ENCODE results near the gene LANCL3.
A peak's percentile ranks its signal among the peaks of the same experiment; 100 is the strongest.

Gene LANCL3

GRCh38 chrX:37679888-37680287 lies 108.4 kb downstream of the LANCL3 start:
- no peak for TF ChIP-seq CTCF (IDR thresholded peaks at IDR 0.05; ENCODE audit: low read depth, low read length)
- TF ChIP-seq MYC (IDR thresholded peaks at IDR 0.05; ENCODE audit: low read depth, low read length) = no peak
- TF ChIP-seq MAX (IDR thresholded peaks at IDR 0.05; ENCODE audit: low read depth, low read length) = no peak
- TF ChIP-seq POLR2A (IDR thresholded peaks at IDR 0.05; ENCODE audit: extremely low read depth, insufficient read length) = no peak
- no peak for DNase-seq (ENCODE audit: low read depth)
- no peak overlapping the region for H3K4me3 ChIP-seq (ENCODE audit: low read depth, low read length)

- TF ChIP-seq MYC (IDR thresholded peaks at IDR 0.05; ENCODE audit: low read depth, low read length) = no peak
- no peak for TF ChIP-seq CTCF (IDR thresholded peaks at IDR 0.05; ENCODE audit: low read depth, low read length)
- no peak for TF ChIP-seq MAX (IDR thresholded peaks at IDR 0.05; ENCODE audit: low read depth, low read length)
- no peak for TF ChIP-seq POLR2A (IDR thresholded peaks at IDR 0.05; ENCODE audit: extremely low read depth, insufficient read length)
- peak overlapping the region; percentile 53 for H3K4me3 ChIP-seq (ENCODE audit: low read depth, low read length)
- peak; percentile 45 for DNase-seq (ENCODE audit: low read depth)
Measured at GRCh38 chrX:37684426-37684825, 113.0 kb downstream of the LANCL3 start.

GRCh38 chrX:37684973-37685372 lies 113.5 kb downstream of the LANCL3 start:
- TF ChIP-seq CTCF (IDR thresholded peaks at IDR 0.05; ENCODE audit: low read depth, low read length) = no peak
- DNase-seq (ENCODE audit: low read depth) = peak; percentile 51
- peak overlapping the region; percentile 53 for H3K4me3 ChIP-seq (ENCODE audit: low read depth, low read length)

GRCh38 chrX:37685381-37686359 lies 114.2 kb downstream of the LANCL3 start, which contains the start of gene XK:
Gene XK (plus strand): TSS chrX:37685791. CDS start chrX:37685962, 171 bp downstream.
- peak; percentile 91 for DNase-seq (ENCODE audit: low read depth)
- TF ChIP-seq POLR2A (IDR thresholded peaks at IDR 0.05; ENCODE audit: extremely low read depth, insufficient read length) (peak; percentile 75), MAX (IDR thresholded peaks at IDR 0.05; ENCODE audit: low read depth, low read length) (peak; percentile 46), MYC (IDR thresholded peaks at IDR 0.05; ENCODE audit: low read depth, low read length) (peak; percentile 37), CTCF (IDR thresholded peaks at IDR 0.05; ENCODE audit: low read depth, low read length) (no peak)
- H3K4me3 ChIP-seq (ENCODE audit: low read depth, low read length) = peak within 1 kb of the TSS; percentile 82

- peak overlapping the region; percentile 82 for H3K4me3 ChIP-seq (ENCODE audit: low read depth, low read length)
- TF ChIP-seq CTCF (IDR thresholded peaks at IDR 0.05; ENCODE audit: low read depth, low read length) (no peak), POLR2A (IDR thresholded peaks at IDR 0.05; ENCODE audit: extremely low read depth, insufficient read length) (no peak), MYC (IDR thresholded peaks at IDR 0.05; ENCODE audit: low read depth, low read length) (no peak), MAX (IDR thresholded peaks at IDR 0.05; ENCODE audit: low read depth, low read length) (no peak)
- DNase-seq (ENCODE audit: low read depth) = peak; percentile 66
Measured at GRCh38 chrX:37686369-37686995, 115.0 kb downstream of the LANCL3 start.
